HepG2 (cell line): ENCODE measurements around the gene C2orf78. TPM values are rescaled to one million over a fixed set of nuclear protein-coding genes. Genes with fewer than 3 reads are reported as not detected.

Experiments used
- ATAC-seq: fragments of 200-7000 bp; cut with Tn5 transposase; 3 replicates; pipeline ENCODE4 v1.9.1; 2020; ENCODE audit warnings: mild to moderate bottlenecking, moderate library complexity
- BruUV-seq: library from RNA; stranded (reverse); fragments of 400-500 nt; replicated peaks from 2 replicates; lab custom pipeline; 2021; lab: Mats Ljungman, UMichigan
- CTCF ChIA-PET: fragments of 300-600 bp; formaldehyde crosslinking; extraction: SDS; loops from one replicate; lab custom pipeline; 2021; ENCODE audit warnings: low total read pairs, inconsistent platforms, low intra/inter-chr PET ratio; lab: Yijun Ruan, JAX
- POLR2A ChIA-PET: fragments of 350-600 bp; sonication (Branson Sonifier 250); formaldehyde crosslinking; loops from one replicate; lab custom pipeline; 2020; ENCODE audit warnings: antibody characterized with exemption, inconsistent platforms; lab: Yijun Ruan, JAX
- DNase-seq: peaks from one replicate; pipeline ENCODE4 v3.0.0-alpha.2; 2015; ENCODE audit warnings: low spot score
- FAIRE-seq: peaks from 3 replicates; lab custom pipeline; 2011; peaks lifted over from hg19 to GRCh38; lab: Jason Lieb, UNC
- H2AFZ ChIP-seq: one replicate; pipeline ENCODE4 v1.6.1; 2011; ENCODE audit warnings: low read length, inconsistent platforms
- H3K27ac ChIP-seq: fragments of 300-600 bp; 3 replicates; pipeline ENCODE4 v1.8.0; 2011; ENCODE audit warnings: mixed run types, mild to moderate bottlenecking, mixed read lengths, low read length, inconsistent platforms; ENCODE audit not compliant: insufficient read depth; ENCODE audit errors: extremely low read length
- H3K27me3 ChIP-seq, 2 experiments: fragments of 200-600 bp in 1 of 2; 2 replicates in 1 of 2; 3 replicates in 1 of 2; pipeline versions ENCODE4 v1.6.0 to v1.8.0; 2011; ENCODE audit warnings: low read length in 2 of 2, mild to moderate bottlenecking in 2 of 2, moderate library complexity in 2 of 2, inconsistent platforms in 1 of 2; ENCODE audit not compliant: insufficient read depth in 2 of 2, control insufficient read depth in 1 of 2
- H3K36me3 ChIP-seq, 2 experiments: fragments of 200-600 bp in 1 of 2; replicated peaks in 1 of 2; 2 replicates in 1 of 2; 3 replicates in 1 of 2; pipeline versions ENCODE4 v1.5.1 to v1.8.0; 2011; ENCODE audit warnings: low read length in 2 of 2, inconsistent platforms in 1 of 2; ENCODE audit not compliant: insufficient read depth in 2 of 2, control insufficient read depth in 1 of 2
- H3K4me1 ChIP-seq: 2 replicates; pipeline ENCODE4 v1.5.1; 2012; ENCODE audit warnings: low read length, inconsistent platforms; ENCODE audit not compliant: insufficient read depth
- H3K4me2 ChIP-seq: 2 replicates; pipeline ENCODE4 v1.6.0; 2011; ENCODE audit warnings: low read depth, low read length, inconsistent platforms
- H3K4me3 ChIP-seq, 3 experiments: fragments of 200-600 bp in 1 of 3; sonication (generic), shearing (Covaris generic) in 1 of 3; replicated peaks in 1 of 3; 2 replicates each; pipeline ENCODE4 v1.5.1; 2011 to 2016; ENCODE audit warnings: low read length in 3 of 3, inconsistent platforms in 2 of 3, low read depth in 2 of 3, mild to moderate bottlenecking in 2 of 3, control low read depth in 1 of 3, mixed read lengths in 1 of 3; ENCODE audit not compliant: insufficient read depth in 1 of 3
- H3K79me2 ChIP-seq: one replicate; pipeline ENCODE4 v1.6.1; 2011; ENCODE audit warnings: low read length, inconsistent platforms; ENCODE audit not compliant: insufficient read depth
- H3K9ac ChIP-seq: 2 replicates; pipeline ENCODE4 v1.6.0; 2011; ENCODE audit warnings: mild to moderate bottlenecking, low read depth, low read length, inconsistent platforms; ENCODE audit not compliant: insufficient read depth
- H3K9me3 ChIP-seq: 2 replicates; pipeline ENCODE4 v1.5.1; 2012; ENCODE audit warnings: mild to moderate bottlenecking, low read length
- H4K20me1 ChIP-seq: 2 replicates; pipeline ENCODE4 v1.6.0; 2011; ENCODE audit warnings: inconsistent platforms, mild to moderate bottlenecking, low read length, moderate library complexity; ENCODE audit not compliant: insufficient read depth
- MIER3 ChIP-seq: IDR thresholded peaks from 2 replicates; pipeline ENCODE4 v1.6.1; 2016; ENCODE audit warnings: missing compliant biosample characterization, borderline replicate concordance
- ZBTB40 ChIP-seq, 2 experiments: fragments of 450-650 bp in 1 of 2; sonication (generic) in 1 of 2; formaldehyde crosslinking in 1 of 2; IDR thresholded peaks; 2 replicates each; pipeline versions ENCODE4 v1.6.1 to v1.8.0; 2016 to 2022; ENCODE audit warnings: antibody characterized with exemption in 1 of 2, mild to moderate bottlenecking in 1 of 2, missing genetic modification reagents in 1 of 2
- ZFP41 ChIP-seq: sonication (generic); formaldehyde crosslinking; IDR thresholded peaks from 2 replicates; pipeline ENCODE4 v1.4.0; 2020; ENCODE audit warnings: mild to moderate bottlenecking, missing genetic modification reagents, borderline replicate concordance
- ZNF350 ChIP-seq: sonication (generic); formaldehyde crosslinking; IDR thresholded peaks from 2 replicates; pipeline ENCODE4 v1.4.0; 2020; ENCODE audit warnings: mild to moderate bottlenecking, low read depth, missing genetic modification reagents, borderline replicate concordance
- ZNF431 ChIP-seq: sonication (generic); formaldehyde crosslinking; IDR thresholded peaks from 2 replicates; pipeline ENCODE4 v1.9.0; 2022; ENCODE audit warnings: missing genetic modification reagents, low read depth, mild to moderate bottlenecking, borderline replicate concordance
- whole genome bisulfite sequencing: methylation state at CpG from one replicate; pipeline ENCODE4 v1.1.6; 2017; ENCODE audit warnings: low lambda C conversion rate; 5-methylcytosine and 5-hydroxymethylcytosine counted together
- in situ Hi-C: cut with HindIII; loops from 2 replicates; pipeline ENCODE4 v1.10.0; 2017; ENCODE audit warnings: low pct_unique_long_range_greater_than_20kb; ENCODE audit not compliant: extremely low pct_ligation_motif_present
- intact Hi-C: fragments of 100-400 bp; cut with micrococcal nuclease; formaldehyde crosslinking; loops from one replicate; pipeline ENCODE4 v1.10.0; 2022; ENCODE audit not compliant: unreplicated experiment
- polyA plus RNA-seq, 8 experiments: library from polyadenylated mRNA; depleted of rRNA in 3 of 8; stranded (reverse) in 7 of 8; unstranded in 1 of 8; fragments of >200 nt; fragmentation: Illumina TruSeq in 4 of 8; extraction: Trizol in 4 of 8; gene quantifications; 2 replicates each; pipeline versions ENCODE4 v1.2.1 to v1.2.3, GENCODE V29; 2011 to 2016; ENCODE audit warnings: low read depth in 4 of 8, missing spikeins in 1 of 8, mixed read lengths in 1 of 8; ENCODE audit not compliant: insufficient read depth in 1 of 8
- total RNA-seq, 5 experiments: library from RNA; depleted of rRNA; stranded (reverse); fragments of >200 nt; fragmentation: Illumina TruSeq; extraction: Trizol; gene quantifications; 2 replicates each; pipeline ENCODE4 v1.2.3, GENCODE V29; 2016; ENCODE audit warnings: low read depth in 1 of 5

The C2orf78 gene
- total and polyA plus RNA-seq, 2 of the 13 experiments (the other 11 are each of a cell fraction or from before 2014, with no cell fraction given), result not detected

- BruUV-seq, result no TSS peak
- Histone ChIP-seq H3K36me3 (no peaks in the 10 kb centered on the region), H2AFZ (no peak overlapping the region), H3K4me1 (peaks cover 8% of the 10 kb centered on the region), H3K4me3 (no peak overlapping the region), H3K79me2 (no peaks in the 10 kb centered on the region), H3K9me3 (no peaks in the 10 kb centered on the region), H3K27me3 (peaks cover 3 to 4% of the 10 kb centered on the region in 2 experiments; a peak in 2 of 5 replicates), H4K20me1 (no peaks in the 10 kb centered on the region), H3K27ac (no peak overlapping the region), H3K4me2 (no peak overlapping the region), H3K9ac (no peak overlapping the region)
- in situ Hi-C loops (no loop called here), intact Hi-C loops (no loop called here)
- DNase-seq, result no peak
- ATAC-seq, result no peak
- CTCF ChIA-PET, result interaction anchor here (1.3 to 2.3 kb wide), 2 partner anchors 297 to 328 kb away, joined by 3 to 10 read pairs; no protein-coding TSS in a partner anchor
- WGBS, result 22% methylated on average over 2 of the region's 2 CpGs
- no peak for FAIRE-seq
- POLR2A ChIA-PET, result interaction anchor here (1.7 kb wide), 1 partner anchor 328 kb away, joined by 4 read pairs; no protein-coding TSS in a partner anchor
- TF ChIP-seq ZNF350 (CRISPR knock-in tag), result no peak
- no peak for TF ChIP-seq ZNF431
- peak; percentile 57 for TF ChIP-seq ZBTB40 (IDR thresholded peaks at IDR 0.05)
- peak; percentile 95 for TF ChIP-seq ZBTB40 (CRISPR knock-in tag; IDR thresholded peaks at IDR 0.05)
- TF ChIP-seq MIER3 (CRISPR knock-in tag), result no peak
- no peak for TF ChIP-seq ZFP41
Measured at GRCh38 chr2:73822991-73823390, 39.0 kb downstream of the C2orf78 start.
